Uterus (tissue), 4 donors: Measurements from ENCODE around the gene PTGS2. TPM values are rescaled to one million over a fixed set of nuclear protein-coding genes. Genes with fewer than 3 reads are reported as not detected.

ENCODE experiments used
- DNase-seq, 2 donors: peaks; one replicate each; pipeline ENCODE4 v3.0.0-alpha.2; 2019 to 2020
- H3K27ac ChIP-seq, 2 donors: fragments of 200-600 bp; sonication (generic); 1 replicate in 1 of 2; 2 replicates in 1 of 2; pipeline ENCODE4 v1.5.1; 2016 to 2018
- H3K27me3 ChIP-seq, 2 donors: fragments of 200-600 bp; sonication (generic); one replicate each; pipeline ENCODE4 v1.5.1; 2018 to 2019; ENCODE audit warnings: control low read depth in 1 of 2
- H3K36me3 ChIP-seq, 2 donors: fragments of 200-600 bp; sonication (generic); one replicate each; pipeline ENCODE4 v1.5.1; 2019; ENCODE audit warnings: control low read depth in 1 of 2
- H3K4me1 ChIP-seq, 2 donors: fragments of 200-600 bp; sonication (generic); one replicate each; pipeline ENCODE4 v1.5.1; 2018 to 2019; ENCODE audit warnings: control low read depth in 1 of 2
- H3K4me3 ChIP-seq, 2 donors: fragments of 200-600 bp; sonication (generic); 1 replicate in 1 of 2; 2 replicates in 1 of 2; pipeline ENCODE4 v1.5.1; 2018 to 2019; ENCODE audit warnings: mild to moderate bottlenecking in 1 of 2
- H3K9me3 ChIP-seq, 2 donors: fragments of 200-600 bp; sonication (generic); one replicate each; pipeline ENCODE4 v1.5.1; 2019; ENCODE audit warnings: control low read depth in 1 of 2
- CTCF ChIP-seq, 4 experiments: fragments of 200-600 bp in 2 of 4; fragments of 450-650 bp in 2 of 4; sonication (generic) in 2 of 4; IDR thresholded peaks; one replicate each; pipeline ENCODE4 v1.5.1; 2016 to 2019; ENCODE audit warnings: antibody characterized with exemption in 4 of 4, mild to moderate bottlenecking in 2 of 4, moderate library complexity in 1 of 4
- POLR2A ChIP-seq, 2 donors: fragments of 450-650 bp; IDR thresholded peaks; one replicate each; pipeline ENCODE4 v1.6.1; 2016; ENCODE audit warnings: antibody characterized with exemption in 2 of 2, mild to moderate bottlenecking in 1 of 2, moderate library complexity in 1 of 2
- intact Hi-C: fragments of 100-400 bp; cut with DNase I; formaldehyde crosslinking; loops from one replicate; pipeline ENCODE4 v1.15.1; 2023; ENCODE audit warnings: low total_unique reads
- total RNA-seq, 4 donors: library from RNA; depleted of rRNA in 3 of 4; stranded (reverse); fragments of >200 nt in 3 of 4; gene quantifications; one replicate each; pipeline versions ENCODE4 v1.1.0 to v1.2.4, GENCODE V29; 2014 to 2023
- donor health status: DM: yes; HTN: yes; CAD: no.

Gene PTGS2
- total RNA-seq = 1 to 10 TPM in 3 of 4 donors, under 1 TPM in 1; 0.51 to 4.3 (median 1.9) TPM

DNA sequence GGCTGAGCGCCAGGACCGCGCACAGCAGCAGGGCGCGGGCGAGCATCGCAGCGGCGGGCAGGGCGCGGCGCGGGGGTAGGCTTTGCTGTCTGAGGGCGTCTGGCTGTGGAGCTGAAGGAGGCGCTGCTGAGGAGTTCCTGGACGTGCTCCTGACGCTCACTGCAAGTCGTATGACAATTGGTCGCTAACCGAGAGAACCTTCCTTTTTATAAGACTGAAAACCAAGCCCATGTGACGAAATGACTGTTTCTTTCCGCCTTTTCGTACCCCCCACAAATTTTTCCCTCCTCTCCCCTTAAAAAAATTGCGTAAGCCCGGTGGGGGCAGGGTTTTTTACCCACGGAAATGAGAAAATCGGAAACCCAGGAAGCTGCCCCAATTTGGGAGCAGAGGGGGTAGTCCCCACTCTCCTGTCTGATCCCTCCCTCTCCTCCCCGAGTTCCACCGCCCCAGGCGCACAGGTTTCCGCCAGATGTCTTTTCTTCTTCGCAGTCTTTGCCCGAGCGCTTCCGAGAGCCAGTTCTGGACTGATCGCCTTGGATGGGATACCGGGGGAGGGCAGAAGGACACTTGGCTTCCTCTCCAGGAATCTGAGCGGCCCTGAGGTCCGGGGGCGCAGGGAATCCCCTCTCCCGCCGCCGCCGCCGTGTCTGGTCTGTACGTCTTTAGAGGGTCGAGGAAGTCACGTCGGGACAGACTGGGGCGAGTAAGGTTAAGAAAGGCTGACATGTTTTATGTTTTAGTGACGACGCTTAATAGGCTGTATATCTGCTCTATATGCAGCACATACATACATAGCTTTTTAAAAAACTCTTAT lies at the start of gene PTGS2:
Gene PTGS2 (minus strand): TSS at position 179 of the 817 bp plus-strand sequence. CDS start 133 bp downstream, at position 46.
- H3K9me3 ChIP-seq = no peaks in the 10 kb centered on the region
- no peaks in the 10 kb centered on the region for H3K4me1 ChIP-seq
- intact Hi-C loops = no loop called here

GRCh38 chr1:186722711-186723309 lies 42.6 kb upstream of the PTGS2 start:
- no peaks in the 10 kb centered on the region for H3K36me3 ChIP-seq
- H3K27ac ChIP-seq = no peak overlapping the region
- H3K9me3 ChIP-seq = no peaks in the 10 kb centered on the region
- no peaks in the 10 kb centered on the region for H3K27me3 ChIP-seq
- TF ChIP-seq POLR2A (IDR thresholded peaks at IDR 0.05) (no peak), CTCF (IDR thresholded peaks at IDR 0.05) (peak; percentile 6 to 24 (median 14))
- no peaks in the 10 kb centered on the region for H3K4me1 ChIP-seq
- intact Hi-C loops = no loop called here
- peak in 1 of 2 donors; percentile 18 for DNase-seq
- no peak overlapping the region for H3K4me3 ChIP-seq

More for the DNA sequence above, at the start of gene PTGS2:
- TF ChIP-seq POLR2A (IDR thresholded peaks at IDR 0.05) (peak; percentile 58 to 71), CTCF (IDR thresholded peaks at IDR 0.05) (peak; percentile 24 to 49 (median 38))
- DNase-seq = peak; percentile 74 to 84
- Histone ChIP-seq H3K4me3 (peak within 1 kb of the TSS; percentile 45 to 59), H3K36me3 (no peaks in the 10 kb centered on the region), H3K27me3 (no peaks in the 10 kb centered on the region), H3K27ac (peak within 1 kb of the TSS; percentile 74 to 80)

GRCh38 chr1:186717286-186717685 lies 37.1 kb upstream of the PTGS2 start:
- H3K27ac ChIP-seq = no peak overlapping the region
- no peak for TF ChIP-seq POLR2A (IDR thresholded peaks at IDR 0.05)
- TF ChIP-seq CTCF (IDR thresholded peaks at IDR 0.05) = no peak
- intact Hi-C loops = no loop called here
- H3K9me3 ChIP-seq = no peaks in the 10 kb centered on the region
- no peak for DNase-seq
- no peaks in the 10 kb centered on the region for H3K36me3 ChIP-seq
- H3K4me3 ChIP-seq = no peak overlapping the region
- no peaks in the 10 kb centered on the region for H3K27me3 ChIP-seq
- no peaks in the 10 kb centered on the region for H3K4me1 ChIP-seq

DNA sequence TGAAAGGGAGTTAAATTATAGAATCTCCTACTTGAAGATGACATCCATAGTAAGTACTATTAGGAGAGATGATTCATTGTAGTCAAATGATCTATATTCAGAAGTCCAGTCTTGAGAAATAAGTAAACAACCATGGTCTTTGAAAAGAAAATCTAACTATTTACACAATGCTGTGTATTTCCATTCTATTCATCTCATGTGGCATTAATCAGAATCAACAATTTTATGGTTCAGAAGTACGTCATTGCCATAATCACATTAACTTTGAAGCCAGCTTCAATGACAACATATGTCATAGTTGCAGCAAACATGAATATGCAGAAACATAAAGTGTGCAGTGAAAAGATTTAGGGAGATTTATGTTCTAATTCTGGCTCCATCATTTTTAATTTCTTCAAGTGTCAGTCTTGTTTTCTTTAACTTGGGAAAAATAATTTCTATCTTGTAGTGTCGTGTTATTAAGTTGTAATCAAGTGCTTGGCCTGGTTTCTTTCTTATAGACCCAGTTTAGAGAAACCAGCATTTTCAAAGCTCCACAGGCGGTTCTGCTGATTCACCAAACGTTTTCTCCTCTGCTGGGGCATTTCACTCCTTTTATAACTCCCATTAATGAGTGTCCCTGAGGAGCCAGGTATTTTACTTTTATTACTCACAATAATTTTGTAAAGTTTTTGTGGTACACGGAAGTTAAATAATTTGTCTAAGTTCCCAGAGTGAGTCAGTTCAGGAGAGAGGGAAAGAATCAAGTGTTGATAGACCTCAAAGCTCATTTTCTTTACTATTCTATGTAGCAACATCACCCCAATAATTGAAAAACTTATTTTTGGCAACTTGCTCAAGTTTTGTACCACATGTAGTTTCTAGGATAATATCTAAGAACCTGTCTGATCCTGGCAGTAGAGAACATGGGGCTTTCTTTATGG lies 35.9 kb upstream of the PTGS2 start:
- no peak overlapping the region for H3K27ac ChIP-seq
- no peak overlapping the region for H3K4me3 ChIP-seq
- DNase-seq = no peak
- H3K27me3 ChIP-seq = no peaks in the 10 kb centered on the region
- no peaks in the 10 kb centered on the region for H3K36me3 ChIP-seq
- no peaks in the 10 kb centered on the region for H3K4me1 ChIP-seq
- TF ChIP-seq POLR2A (IDR thresholded peaks at IDR 0.05) = no peak
- no peak for TF ChIP-seq CTCF (IDR thresholded peaks at IDR 0.05)
- H3K9me3 ChIP-seq = no peaks in the 10 kb centered on the region
- intact Hi-C loops = no loop called here
